HL-60 (cell line): ENCODE data around the gene CHRNA4.

Experiments used
- POLR2AphosphoS5 ChIP-seq: IDR thresholded peaks from 2 replicates; pipeline ENCODE4 v1.6.1; 2012; ENCODE audit warnings: low read depth
- TF ChIP-seq, protein P1 (sequence below): IDR thresholded peaks from one replicate; pipeline ENCODE4 v1.5.1; 2011; ENCODE audit warnings: low read length, control low read depth, inconsistent platforms; ENCODE audit not compliant: insufficient read depth
- TF ChIP-seq, protein P2 (sequence below): IDR thresholded peaks from 2 replicates; pipeline ENCODE4 v1.6.1; 2012; ENCODE audit warnings: low read depth; ENCODE audit not compliant: insufficient replicate concordance

DNA sequence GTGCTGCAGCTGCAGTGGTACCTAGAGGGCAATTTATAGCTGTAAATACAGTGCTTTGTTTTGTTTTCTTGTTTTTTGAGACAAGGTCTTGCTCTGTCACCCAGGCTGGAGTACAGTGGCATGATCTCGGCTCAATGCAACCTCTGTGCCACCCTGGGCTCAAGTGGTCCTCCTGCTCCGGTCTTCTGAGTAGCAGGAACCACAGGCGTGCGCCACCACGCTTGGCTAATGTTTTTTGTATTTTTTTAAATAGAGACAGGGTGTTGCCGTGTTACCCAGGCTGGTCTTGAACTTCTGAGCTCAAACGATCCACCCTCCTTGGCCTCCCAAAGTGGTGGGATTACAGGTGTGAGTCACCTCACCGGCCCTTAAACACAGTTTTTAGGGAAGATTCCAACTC lies 26.8 kb downstream of the CHRNA4 start:
- TF ChIP-seq, protein P1, sequence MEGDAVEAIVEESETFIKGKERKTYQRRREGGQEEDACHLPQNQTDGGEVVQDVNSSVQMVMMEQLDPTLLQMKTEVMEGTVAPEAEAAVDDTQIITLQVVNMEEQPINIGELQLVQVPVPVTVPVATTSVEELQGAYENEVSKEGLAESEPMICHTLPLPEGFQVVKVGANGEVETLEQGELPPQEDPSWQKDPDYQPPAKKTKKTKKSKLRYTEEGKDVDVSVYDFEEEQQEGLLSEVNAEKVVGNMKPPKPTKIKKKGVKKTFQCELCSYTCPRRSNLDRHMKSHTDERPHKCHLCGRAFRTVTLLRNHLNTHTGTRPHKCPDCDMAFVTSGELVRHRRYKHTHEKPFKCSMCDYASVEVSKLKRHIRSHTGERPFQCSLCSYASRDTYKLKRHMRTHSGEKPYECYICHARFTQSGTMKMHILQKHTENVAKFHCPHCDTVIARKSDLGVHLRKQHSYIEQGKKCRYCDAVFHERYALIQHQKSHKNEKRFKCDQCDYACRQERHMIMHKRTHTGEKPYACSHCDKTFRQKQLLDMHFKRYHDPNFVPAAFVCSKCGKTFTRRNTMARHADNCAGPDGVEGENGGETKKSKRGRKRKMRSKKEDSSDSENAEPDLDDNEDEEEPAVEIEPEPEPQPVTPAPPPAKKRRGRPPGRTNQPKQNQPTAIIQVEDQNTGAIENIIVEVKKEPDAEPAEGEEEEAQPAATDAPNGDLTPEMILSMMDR: no peak
- TF ChIP-seq, protein P2, sequence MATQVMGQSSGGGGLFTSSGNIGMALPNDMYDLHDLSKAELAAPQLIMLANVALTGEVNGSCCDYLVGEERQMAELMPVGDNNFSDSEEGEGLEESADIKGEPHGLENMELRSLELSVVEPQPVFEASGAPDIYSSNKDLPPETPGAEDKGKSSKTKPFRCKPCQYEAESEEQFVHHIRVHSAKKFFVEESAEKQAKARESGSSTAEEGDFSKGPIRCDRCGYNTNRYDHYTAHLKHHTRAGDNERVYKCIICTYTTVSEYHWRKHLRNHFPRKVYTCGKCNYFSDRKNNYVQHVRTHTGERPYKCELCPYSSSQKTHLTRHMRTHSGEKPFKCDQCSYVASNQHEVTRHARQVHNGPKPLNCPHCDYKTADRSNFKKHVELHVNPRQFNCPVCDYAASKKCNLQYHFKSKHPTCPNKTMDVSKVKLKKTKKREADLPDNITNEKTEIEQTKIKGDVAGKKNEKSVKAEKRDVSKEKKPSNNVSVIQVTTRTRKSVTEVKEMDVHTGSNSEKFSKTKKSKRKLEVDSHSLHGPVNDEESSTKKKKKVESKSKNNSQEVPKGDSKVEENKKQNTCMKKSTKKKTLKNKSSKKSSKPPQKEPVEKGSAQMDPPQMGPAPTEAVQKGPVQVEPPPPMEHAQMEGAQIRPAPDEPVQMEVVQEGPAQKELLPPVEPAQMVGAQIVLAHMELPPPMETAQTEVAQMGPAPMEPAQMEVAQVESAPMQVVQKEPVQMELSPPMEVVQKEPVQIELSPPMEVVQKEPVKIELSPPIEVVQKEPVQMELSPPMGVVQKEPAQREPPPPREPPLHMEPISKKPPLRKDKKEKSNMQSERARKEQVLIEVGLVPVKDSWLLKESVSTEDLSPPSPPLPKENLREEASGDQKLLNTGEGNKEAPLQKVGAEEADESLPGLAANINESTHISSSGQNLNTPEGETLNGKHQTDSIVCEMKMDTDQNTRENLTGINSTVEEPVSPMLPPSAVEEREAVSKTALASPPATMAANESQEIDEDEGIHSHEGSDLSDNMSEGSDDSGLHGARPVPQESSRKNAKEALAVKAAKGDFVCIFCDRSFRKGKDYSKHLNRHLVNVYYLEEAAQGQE: no peak
- no peak for TF ChIP-seq POLR2AphosphoS5
